GM18526 (cell line): Measurements from ENCODE around the gene MAPKBP1.

ENCODE experiments used
- POLR2A ChIP-seq: IDR thresholded peaks from 3 replicates; pipeline ENCODE4 v1.6.1; 2011; ENCODE audit not compliant: insufficient read length; ENCODE audit errors: extremely low read depth

Gene MAPKBP1

GRCh38 chr15:41798607-41799487 lies 24.6 kb downstream of the MAPKBP1 start:
- TF ChIP-seq POLR2A = no peak

- no peak for TF ChIP-seq POLR2A
Measured at GRCh38 chr15:41799488-41799805, 25.2 kb downstream of the MAPKBP1 start.

GRCh38 chr15:41801185-41801584 lies 26.9 kb downstream of the MAPKBP1 start:
- TF ChIP-seq POLR2A = no peak

- TF ChIP-seq POLR2A = no peak
Measured at GRCh38 chr15:41801850-41802455, 27.7 kb downstream of the MAPKBP1 start.

- TF ChIP-seq POLR2A = no peak
Measured at GRCh38 chr15:41804361-41804760, 30.1 kb downstream of the MAPKBP1 start.

GRCh38 chr15:41804916-41805666 lies 30.8 kb downstream of the MAPKBP1 start:
- no peak for TF ChIP-seq POLR2A

- TF ChIP-seq POLR2A = no peak
Measured at GRCh38 chr15:41805711-41806110, 31.4 kb downstream of the MAPKBP1 start.

- TF ChIP-seq POLR2A = no peak
Measured at GRCh38 chr15:41806291-41807181, 32.3 kb downstream of the MAPKBP1 start.

GRCh38 chr15:41809121-41809520 lies 34.8 kb downstream of the MAPKBP1 start:
- TF ChIP-seq POLR2A = no peak

- no peak for TF ChIP-seq POLR2A
Measured at GRCh38 chr15:41809526-41810220, 35.4 kb downstream of the MAPKBP1 start.

- no peak for TF ChIP-seq POLR2A
Measured at GRCh38 chr15:41810651-41811431, 36.6 kb downstream of the MAPKBP1 start.

- TF ChIP-seq POLR2A = no peak
Measured at GRCh38 chr15:41811432-41812195, 37.3 kb downstream of the MAPKBP1 start.

- TF ChIP-seq POLR2A = no peak
Measured at GRCh38 chr15:41812820-41813375, 38.6 kb downstream of the MAPKBP1 start.
